ENCODE data around the gene TCEAL3.

DNA sequence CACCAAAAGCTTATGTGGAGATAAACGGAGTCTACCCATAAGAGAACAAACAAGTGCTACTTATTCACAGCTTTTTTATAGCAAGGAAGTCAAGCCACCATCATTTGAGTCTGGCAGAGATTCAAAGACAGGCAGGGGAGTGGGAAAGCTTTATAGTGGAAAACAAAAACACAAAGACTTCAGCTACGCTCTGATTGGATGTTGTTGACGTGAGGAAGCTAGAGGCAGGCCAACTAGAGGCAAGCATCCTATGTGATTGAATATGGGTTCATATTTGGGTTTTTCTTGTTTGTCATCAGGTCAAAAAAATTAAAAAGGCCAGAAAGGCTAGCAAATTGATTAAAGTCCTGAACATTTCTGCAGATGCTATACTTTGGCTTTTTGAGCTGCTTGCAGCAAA is 23.2 kb upstream of the TCEAL3 start:
- TF ChIP-seq, protein P1, sequence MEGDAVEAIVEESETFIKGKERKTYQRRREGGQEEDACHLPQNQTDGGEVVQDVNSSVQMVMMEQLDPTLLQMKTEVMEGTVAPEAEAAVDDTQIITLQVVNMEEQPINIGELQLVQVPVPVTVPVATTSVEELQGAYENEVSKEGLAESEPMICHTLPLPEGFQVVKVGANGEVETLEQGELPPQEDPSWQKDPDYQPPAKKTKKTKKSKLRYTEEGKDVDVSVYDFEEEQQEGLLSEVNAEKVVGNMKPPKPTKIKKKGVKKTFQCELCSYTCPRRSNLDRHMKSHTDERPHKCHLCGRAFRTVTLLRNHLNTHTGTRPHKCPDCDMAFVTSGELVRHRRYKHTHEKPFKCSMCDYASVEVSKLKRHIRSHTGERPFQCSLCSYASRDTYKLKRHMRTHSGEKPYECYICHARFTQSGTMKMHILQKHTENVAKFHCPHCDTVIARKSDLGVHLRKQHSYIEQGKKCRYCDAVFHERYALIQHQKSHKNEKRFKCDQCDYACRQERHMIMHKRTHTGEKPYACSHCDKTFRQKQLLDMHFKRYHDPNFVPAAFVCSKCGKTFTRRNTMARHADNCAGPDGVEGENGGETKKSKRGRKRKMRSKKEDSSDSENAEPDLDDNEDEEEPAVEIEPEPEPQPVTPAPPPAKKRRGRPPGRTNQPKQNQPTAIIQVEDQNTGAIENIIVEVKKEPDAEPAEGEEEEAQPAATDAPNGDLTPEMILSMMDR (conservative IDR thresholded peaks at IDR 0.05 in 1 of 2, IDR thresholded peaks at IDR 0.05 in 1 of 2; ENCODE audit: extremely low read depth in 1 of 2, insufficient read depth in 1 of 2, low read depth in 1 of 2, low read length in 2 of 2) = no peak
- TF ChIP-seq EZH2 (IDR thresholded peaks at IDR 0.05; ENCODE audit: borderline replicate concordance, low read length) = no peak
